Lower leg skin (tissue), 4 donors: Measurements from ENCODE around the gene CYP26B1. TPM values are rescaled to one million over a fixed set of nuclear protein-coding genes. Genes with fewer than 3 reads are reported as not detected.

Experiments used
- DNase-seq, 2 donors: peaks; one replicate each; pipeline ENCODE4 v3.0.0-alpha.2; 2019; ENCODE audit warnings: low spot score in 2 of 2
- H3K4me3 ChIP-seq: fragments of 200-600 bp; sonication (generic); 2 replicates; pipeline ENCODE4 v1.5.1; 2017; ENCODE audit warnings: mild to moderate bottlenecking, low read depth; ENCODE audit not compliant: poor library complexity, severe bottlenecking
- POLR2A ChIP-seq, 2 donors: fragments of 450-650 bp; IDR thresholded peaks; one replicate each; pipeline ENCODE4 v1.6.1; 2016 to 2017; ENCODE audit warnings: antibody characterized with exemption in 2 of 2, mild to moderate bottlenecking in 1 of 2, moderate library complexity in 1 of 2
- WGBS, 2 donors: methylation state at CpG; one replicate each; pipeline ENCODE4 v1.1.5; 2018; 5-methylcytosine and 5-hydroxymethylcytosine counted together
- intact Hi-C: fragments of 100-400 bp; cut with DNase I; formaldehyde crosslinking; loops from one replicate; pipeline ENCODE4 v1.15.0; 2023; ENCODE audit warnings: low total_unique reads
- total RNA-seq, 4 donors: library from RNA; depleted of rRNA; stranded (reverse); fragments of >200 nt; gene quantifications; one replicate each; pipeline ENCODE4 v1.1.0, GENCODE V29; 2016
- TF ChIP-seq, protein P1 (sequence below), 3 donors: fragments of 450-650 bp; IDR thresholded peaks; one replicate each; pipeline ENCODE4 v1.5.1; 2016; ENCODE audit warnings: antibody characterized with exemption in 3 of 3, mild to moderate bottlenecking in 3 of 3, moderate library complexity in 2 of 3

The CYP26B1 gene
- total RNA-seq, 4 donors from 2014 or later = 51.6 to 93.0 (median 73.6) TPM

DNA sequence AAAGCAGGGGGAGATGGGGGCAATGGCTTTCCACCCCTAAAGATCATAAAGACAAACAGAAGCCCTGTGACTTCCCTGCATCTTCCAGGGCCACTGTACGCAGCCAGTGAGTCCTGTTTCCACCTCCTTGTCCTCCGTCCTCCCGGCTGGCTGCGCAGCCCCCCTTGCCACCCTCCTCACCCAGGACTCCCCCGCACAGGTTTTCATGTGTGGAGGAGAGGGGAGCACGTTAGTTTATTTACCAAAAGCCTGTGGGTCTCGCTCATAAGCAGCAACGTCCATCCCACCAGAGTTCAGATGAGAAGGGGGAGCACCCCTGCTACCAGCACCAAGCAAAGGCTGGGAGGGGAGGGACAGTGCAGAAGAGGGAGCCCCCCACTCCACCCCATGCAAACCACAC, 11.7 kb downstream of the CYP26B1 start:
- TF ChIP-seq, protein P1, sequence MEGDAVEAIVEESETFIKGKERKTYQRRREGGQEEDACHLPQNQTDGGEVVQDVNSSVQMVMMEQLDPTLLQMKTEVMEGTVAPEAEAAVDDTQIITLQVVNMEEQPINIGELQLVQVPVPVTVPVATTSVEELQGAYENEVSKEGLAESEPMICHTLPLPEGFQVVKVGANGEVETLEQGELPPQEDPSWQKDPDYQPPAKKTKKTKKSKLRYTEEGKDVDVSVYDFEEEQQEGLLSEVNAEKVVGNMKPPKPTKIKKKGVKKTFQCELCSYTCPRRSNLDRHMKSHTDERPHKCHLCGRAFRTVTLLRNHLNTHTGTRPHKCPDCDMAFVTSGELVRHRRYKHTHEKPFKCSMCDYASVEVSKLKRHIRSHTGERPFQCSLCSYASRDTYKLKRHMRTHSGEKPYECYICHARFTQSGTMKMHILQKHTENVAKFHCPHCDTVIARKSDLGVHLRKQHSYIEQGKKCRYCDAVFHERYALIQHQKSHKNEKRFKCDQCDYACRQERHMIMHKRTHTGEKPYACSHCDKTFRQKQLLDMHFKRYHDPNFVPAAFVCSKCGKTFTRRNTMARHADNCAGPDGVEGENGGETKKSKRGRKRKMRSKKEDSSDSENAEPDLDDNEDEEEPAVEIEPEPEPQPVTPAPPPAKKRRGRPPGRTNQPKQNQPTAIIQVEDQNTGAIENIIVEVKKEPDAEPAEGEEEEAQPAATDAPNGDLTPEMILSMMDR (IDR thresholded peaks at IDR 0.05) = no peak
- TF ChIP-seq POLR2A (IDR thresholded peaks at IDR 0.05) = no peak
- intact Hi-C loops = no loop called here
- peak in 1 of 2 donors; percentile 61 for DNase-seq
- no peak overlapping the region for H3K4me3 ChIP-seq
- WGBS, 2 donors = 86 to 93% methylated on average over 8 of the region's 8 CpGs

DNA sequence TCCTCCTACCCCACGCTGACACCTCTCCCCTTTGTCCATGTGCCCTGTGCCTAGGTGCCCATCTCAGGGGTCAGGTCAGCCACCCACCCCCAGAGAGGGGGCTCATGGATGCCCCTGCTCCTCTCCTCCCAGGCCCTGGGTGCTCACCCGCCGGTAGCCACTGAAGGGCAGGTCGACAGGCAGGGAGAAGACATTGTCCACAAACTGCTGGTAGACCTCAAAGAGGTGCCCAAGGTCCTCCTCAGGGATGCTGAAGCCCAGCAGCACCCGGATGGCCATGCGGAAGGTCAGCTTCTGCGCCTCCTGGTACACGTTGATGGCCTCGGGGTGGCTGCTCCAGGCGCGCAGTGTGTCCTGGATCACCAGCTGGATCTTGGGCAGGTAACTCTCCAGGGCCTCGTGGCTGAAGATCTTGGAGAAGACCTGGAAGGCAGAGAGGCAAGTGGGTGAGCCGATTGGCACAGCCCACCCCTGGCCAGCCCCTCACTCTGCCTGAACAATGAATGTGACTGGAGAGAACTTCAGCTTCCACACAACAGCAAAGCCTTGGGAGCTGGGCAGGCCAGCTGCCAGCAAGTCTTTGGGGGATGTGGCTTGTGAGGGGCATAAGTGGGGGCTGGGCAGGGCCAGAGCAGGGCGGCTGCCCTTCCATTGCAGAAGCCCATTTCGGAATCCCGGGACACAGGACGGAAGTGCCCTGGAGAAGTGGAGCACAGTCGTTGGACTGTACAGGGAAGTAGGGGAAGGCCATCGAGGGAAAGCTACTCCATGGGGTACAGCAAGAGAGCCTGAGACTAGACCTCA, 12.5 kb downstream of the CYP26B1 start:
- peak in 1 of 2 donors; percentile 80 for DNase-seq
- 89 to 94% methylated on average over 11 to 18 of the region's 19 CpGs for WGBS, 2 donors
- intact Hi-C loops = no loop called here
- no peak overlapping the region for H3K4me3 ChIP-seq
- no peak for TF ChIP-seq POLR2A (IDR thresholded peaks at IDR 0.05)
- TF ChIP-seq, protein P1 (IDR thresholded peaks at IDR 0.05) = no peak

DNA sequence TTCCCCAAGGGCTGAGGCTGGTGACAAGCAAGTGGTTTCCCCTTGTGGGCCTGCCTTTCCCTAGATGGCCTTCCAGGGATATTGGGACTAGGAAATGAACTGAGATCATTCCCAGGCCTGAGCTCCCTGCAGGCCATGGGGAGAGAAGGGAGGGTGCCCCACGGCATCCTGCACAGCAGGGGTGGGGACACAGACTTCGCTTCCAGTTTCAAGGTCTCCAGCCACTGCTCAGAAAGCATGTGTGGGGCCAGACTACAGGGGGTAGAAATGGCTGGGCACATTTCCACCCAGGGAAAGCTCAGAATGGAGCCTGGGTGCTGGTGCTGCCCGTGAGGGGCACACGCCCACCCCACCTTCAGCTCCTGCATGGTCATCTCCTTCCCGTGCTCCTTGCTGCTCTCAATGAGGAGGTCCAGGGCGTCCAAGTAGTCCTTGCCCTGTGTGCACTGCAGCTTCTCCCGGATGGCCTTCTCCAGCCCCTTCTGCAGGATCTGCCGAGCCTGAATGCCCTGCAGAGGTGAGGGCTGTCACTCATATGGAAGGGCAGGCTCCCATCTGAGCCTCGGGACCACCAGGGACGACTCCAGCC, 13.2 kb downstream of the CYP26B1 start:
- 92 to 93% methylated on average over 8 to 10 of the region's 10 CpGs for WGBS, 2 donors
- TF ChIP-seq POLR2A (IDR thresholded peaks at IDR 0.05) = no peak
- TF ChIP-seq, protein P1 (IDR thresholded peaks at IDR 0.05) = no peak
- peak in 1 of 2 donors; percentile 68 for DNase-seq
- no peak overlapping the region for H3K4me3 ChIP-seq
- intact Hi-C loops = no loop called here

DNA sequence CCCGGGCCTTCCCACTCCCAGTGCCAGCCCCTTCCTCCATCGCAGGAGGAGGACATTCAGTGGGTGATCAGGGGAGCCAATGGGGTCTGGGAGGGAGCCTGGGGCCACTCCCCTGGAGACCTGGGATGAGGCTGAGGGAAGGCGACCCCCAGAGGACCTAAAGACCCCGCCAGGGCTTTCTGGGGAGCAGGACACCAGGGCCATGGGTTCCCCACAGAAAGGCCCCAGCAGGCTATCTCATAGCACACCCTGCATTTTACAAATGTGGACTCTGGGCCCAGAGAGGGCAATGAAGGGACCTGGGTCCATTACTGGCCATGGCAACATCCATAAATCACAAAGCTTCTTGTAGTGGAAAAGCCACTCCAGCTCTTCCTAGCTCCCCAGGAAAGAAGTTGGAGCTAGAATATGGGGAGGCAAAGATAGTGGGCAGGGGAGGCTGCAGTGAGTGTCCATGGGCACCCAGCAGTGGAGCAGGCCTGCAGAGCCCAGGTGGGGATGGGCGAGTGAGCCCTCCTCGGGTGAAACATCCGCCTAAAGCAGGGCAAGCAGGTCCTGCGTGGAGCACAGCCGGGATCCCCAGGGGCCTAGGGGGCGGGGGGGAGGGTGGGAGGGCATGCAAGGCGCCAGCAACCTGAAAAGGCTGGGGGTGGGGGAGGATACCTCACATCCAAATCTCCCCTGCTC, 13.8 kb downstream of the CYP26B1 start:
- WGBS, 2 donors = 91% methylated on average over 9 to 11 of the region's 11 CpGs
- no peak overlapping the region for H3K4me3 ChIP-seq
- no peak for TF ChIP-seq POLR2A (IDR thresholded peaks at IDR 0.05)
- TF ChIP-seq, protein P1 (IDR thresholded peaks at IDR 0.05) = no peak
- intact Hi-C loops = no loop called here
- peak in 1 of 2 donors; percentile 74 for DNase-seq

DNA sequence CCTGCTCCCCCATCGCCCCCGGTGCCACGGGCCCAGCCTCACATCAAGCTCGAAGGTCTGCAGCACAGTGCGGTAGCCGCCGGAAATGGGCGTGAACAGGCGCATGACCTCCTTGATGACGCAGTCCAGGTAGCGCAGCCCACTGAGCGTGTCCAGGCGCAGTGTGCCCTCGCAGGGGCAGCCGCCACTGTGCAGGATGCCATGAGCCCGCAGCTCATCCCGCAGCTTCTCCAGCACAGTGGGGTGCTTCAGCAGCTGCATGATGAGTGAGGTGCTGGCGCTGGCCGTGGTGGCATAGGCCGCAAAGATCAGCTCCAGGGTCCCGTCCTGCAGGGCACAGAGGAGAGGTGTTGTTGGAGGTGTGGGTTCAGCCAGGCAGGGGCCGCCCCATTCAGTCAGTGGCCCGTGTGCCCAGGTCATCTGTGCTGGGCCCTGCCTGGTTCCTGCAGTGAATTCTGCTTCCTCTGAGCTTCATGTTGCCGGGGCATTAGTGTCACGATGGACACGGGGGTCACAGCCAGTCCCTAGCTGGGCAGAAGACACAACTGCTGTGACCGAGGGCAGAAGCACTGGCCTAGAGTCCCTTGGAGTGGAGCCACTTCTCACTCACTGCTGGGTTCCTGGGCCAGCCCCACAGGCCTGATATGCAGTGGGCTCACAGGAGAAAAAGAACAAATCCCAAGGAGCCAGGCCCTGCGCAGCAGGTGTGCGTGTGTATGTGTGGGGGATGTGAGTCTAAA, 14.5 kb downstream of the CYP26B1 start:
- WGBS, 2 donors = 94 to 97% methylated on average over 24 to 29 of the region's 29 CpGs

More for the DNA sequence above, 14.5 kb downstream of the CYP26B1 start:
- DNase-seq = peak in 1 of 2 donors; percentile 82
- intact Hi-C loops = no loop called here
- H3K4me3 ChIP-seq = no peak overlapping the region
- TF ChIP-seq, protein P1 (IDR thresholded peaks at IDR 0.05) = no peak
- TF ChIP-seq POLR2A (IDR thresholded peaks at IDR 0.05) = no peak
